Prostate gland (tissue), 2 donors: ENCODE data around the gene INPP5A.

ENCODE experiments used
- POLR2A ChIP-seq: fragments of 450-650 bp; IDR thresholded peaks from one replicate; pipeline ENCODE4 v1.6.1; 2016; ENCODE audit warnings: antibody characterized with exemption, mild to moderate bottlenecking
- TF ChIP-seq, protein P1 (sequence below), 4 experiments: fragments of 200-600 bp in 2 of 4; fragments of 450-650 bp in 2 of 4; sonication (generic) in 2 of 4; IDR thresholded peaks; 1 replicate in 3 of 4; 2 replicates in 1 of 4; pipeline ENCODE4 v1.5.1; 2016 to 2019; ENCODE audit warnings: antibody characterized with exemption in 4 of 4, mild to moderate bottlenecking in 2 of 4, moderate library complexity in 2 of 4

DNA sequence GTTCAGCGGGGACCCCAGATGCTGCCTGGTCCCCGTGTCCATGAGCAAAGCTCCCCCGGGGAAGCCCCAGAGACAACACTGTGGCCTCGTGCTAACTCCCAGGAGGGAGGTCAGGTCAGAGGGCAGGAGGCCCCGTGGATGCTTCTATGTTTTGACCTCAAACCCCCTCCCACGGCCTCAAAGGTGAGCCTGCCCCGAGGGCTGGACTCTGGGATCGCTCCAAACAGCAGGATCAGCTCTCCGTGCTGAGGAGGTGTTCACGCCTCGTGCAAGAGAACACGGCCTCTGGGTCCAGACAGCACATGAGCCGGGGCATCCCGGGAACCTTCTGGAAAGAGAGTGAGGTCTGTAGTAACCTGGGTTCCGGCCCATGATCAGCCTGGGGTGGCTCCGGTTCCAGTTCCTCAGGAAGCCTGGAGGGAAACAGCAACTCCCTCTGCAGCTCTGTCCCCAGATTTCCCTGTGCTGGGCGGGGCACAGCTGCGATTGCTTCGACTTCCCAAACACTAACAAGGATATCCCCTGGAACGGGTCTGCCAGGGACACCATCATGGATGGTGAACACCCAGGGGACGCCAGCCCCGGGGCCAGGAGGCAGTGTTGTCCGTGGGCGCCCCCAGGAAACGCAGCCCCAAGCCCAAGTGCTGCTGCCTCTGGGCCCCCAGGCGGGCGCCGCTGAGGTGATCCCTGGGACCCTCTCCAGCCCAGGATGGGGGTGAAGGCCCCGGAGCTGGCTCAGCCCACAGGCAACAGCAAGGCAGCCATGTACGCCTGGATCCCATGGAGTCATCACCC, 18.0 kb upstream of the INPP5A start:
- TF ChIP-seq, protein P1, sequence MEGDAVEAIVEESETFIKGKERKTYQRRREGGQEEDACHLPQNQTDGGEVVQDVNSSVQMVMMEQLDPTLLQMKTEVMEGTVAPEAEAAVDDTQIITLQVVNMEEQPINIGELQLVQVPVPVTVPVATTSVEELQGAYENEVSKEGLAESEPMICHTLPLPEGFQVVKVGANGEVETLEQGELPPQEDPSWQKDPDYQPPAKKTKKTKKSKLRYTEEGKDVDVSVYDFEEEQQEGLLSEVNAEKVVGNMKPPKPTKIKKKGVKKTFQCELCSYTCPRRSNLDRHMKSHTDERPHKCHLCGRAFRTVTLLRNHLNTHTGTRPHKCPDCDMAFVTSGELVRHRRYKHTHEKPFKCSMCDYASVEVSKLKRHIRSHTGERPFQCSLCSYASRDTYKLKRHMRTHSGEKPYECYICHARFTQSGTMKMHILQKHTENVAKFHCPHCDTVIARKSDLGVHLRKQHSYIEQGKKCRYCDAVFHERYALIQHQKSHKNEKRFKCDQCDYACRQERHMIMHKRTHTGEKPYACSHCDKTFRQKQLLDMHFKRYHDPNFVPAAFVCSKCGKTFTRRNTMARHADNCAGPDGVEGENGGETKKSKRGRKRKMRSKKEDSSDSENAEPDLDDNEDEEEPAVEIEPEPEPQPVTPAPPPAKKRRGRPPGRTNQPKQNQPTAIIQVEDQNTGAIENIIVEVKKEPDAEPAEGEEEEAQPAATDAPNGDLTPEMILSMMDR (IDR thresholded peaks at IDR 0.05): no peak
- TF ChIP-seq POLR2A: no peak
